GM21529 (cell line): ENCODE measurements around the gene BRD1.
"Not testable (repeated sequence)": the region's sequence is repeated elsewhere in the genome, so short reads cannot be mapped to it uniquely, and the experiment has no call there.

ENCODE experiments used
- ATAC-seq: cut with Tn5 transposase; IDR thresholded peaks from one replicate; pipeline ENCODE4 v1.9.1; 2021; ENCODE audit not compliant: unreplicated experiment

BRD1 gene

DNA sequence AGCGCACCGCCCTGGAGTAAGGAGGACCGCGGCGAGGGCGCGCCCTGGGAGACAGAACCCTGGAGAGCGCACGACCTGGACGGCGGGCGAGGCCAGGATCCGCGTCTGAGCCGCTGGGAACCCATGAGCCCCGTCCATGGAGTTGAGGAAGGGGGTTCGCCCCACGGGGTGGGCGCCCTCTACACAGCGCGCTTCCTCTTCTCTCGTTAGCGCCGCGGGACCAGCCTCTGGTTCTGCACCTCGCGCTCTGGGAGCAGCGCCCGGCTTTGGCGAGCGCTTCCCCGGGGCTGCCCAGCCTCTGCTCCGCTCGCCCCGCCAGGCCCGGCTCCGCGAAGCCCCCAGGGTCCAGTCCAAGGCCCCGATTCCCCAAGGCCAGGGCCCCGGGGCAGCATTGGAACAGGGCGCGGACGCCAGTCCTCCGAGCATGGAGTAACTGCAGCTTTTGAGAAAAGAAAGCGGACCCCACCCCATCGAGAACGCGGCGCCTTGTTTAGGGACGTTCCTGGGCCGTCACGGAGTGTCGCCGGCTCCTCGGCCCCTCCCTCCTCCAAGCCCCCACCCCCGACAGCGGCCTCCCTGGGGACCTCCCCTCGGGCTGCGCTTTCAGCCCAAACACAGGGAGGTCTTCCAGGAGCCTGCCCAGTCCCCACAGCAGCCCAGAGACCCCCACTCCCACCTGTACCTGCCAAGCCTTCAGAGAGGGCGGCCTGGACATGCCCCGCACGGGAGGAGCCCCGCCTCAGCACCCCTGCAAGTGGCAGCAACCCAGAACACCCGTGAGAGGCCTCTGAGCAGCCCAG lies 56.2 kb downstream of the BRD1 start:
- ATAC-seq: no peak

DNA sequence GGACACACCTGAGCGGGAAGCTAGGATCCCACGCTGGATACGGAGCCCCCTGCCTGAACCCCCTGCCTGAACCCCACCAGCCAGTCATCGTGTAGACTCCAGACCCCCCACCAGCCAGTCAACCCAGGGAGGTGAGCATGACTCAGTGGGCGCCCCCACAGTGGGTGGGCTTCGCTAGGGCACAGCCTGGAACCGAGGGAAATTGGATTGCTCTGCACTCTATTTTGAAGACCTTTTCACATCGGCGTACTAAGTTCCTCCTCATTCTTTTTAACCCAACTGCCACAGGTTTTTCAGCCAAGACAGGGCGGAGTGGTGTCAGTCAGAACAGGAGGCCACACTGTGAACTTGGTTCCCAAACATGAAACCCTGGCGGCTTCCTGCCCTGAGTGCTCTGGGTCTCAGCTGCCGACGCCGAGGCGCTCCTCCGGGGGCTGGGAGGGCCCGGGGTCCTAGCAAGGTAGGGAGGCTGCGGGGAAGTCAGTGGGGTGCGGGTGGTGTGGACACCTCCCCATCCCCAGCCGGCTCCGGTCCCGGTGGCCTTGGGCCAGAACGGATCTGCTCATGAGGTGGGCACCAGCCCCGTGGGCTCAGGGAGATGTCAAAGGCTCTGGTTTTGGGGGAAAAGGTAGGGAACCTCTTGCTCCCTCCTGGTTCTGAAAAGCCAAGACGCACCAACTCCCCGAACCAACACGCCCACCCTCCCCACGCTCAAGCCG lies 57.0 kb downstream of the BRD1 start:
- no peak for ATAC-seq

DNA sequence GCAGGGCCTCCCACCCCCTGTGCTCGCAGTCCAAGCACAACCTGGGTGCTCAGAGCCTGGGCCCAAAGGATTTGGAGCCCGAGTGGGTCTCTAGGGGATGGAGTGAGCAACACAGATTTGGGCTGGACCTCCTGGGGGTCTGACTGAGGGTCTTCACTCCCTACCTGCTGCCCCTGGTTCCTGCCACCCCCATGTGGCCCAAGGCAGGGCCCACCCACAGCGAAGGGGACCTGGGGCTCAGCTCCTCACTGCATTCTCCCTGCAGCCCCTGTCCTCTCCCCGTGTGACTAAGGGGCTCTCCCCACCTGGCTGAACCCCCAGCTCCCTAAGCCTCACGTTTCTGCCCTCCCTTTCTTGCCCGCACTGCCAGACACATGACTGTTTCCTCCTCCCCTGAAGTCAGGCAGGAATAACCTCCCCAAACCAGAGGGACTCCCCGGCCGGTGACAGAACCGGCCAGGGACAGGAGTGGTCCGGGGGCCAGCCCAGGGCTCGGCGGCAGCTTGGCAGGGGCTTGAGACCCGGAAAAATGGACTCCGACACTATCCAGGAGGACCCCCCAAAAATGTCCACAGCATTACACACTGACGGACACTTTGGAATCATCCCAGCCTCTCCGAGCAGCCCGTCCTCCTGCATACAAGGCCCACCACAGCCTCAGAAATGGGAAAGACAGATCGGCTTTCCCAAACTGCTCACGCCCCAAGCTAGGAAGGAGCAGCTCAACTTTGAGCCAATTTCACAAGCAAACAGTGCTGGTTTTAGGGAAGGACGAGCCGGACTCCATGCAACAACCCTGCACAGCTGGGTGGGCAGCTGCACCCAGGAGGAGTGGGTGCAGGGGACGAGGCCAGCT lies 57.8 kb downstream of the BRD1 start:
- no peak for ATAC-seq

- ATAC-seq: no peak
These were observed 58.6 kb downstream of the BRD1 start for GRCh38 chr22:49768951-49769690.

- no peak for ATAC-seq
These were observed 59.4 kb downstream of the BRD1 start for GRCh38 chr22:49768077-49768910.

DNA sequence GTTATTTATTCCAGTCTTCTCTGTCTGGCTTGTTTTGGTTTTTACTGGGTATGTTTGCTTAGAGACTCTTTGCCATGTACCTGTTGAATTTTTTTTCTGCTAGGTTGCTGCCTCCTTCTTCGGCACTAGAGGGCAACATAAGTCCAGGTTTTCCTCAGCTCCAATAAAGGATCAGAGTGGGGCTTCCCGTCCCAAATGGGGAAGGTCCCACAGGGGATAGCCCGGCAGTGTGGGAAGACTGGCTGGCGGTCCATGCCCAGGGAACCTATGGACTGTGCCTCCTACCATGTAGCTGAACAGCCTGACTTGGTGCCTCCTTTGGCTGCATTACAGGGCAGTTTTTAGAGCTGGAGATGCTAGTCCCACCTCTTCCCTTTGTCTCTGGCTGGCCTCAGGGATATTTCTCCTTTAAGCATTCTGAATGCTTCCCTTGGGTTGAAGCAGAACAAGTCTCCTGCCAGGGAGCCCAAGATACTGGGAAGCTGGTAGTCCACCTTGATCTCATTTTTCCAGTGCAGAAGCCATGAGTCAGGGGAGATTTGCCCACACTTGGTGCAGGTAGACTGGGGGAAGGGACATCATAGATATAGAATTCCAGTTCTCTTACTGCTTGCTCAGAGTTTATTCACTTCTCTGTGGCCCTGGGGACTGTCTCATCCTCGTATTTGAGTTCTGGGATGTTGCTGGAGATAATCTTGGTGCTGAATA lies 60.2 kb downstream of the BRD1 start:
- no peak for ATAC-seq

DNA sequence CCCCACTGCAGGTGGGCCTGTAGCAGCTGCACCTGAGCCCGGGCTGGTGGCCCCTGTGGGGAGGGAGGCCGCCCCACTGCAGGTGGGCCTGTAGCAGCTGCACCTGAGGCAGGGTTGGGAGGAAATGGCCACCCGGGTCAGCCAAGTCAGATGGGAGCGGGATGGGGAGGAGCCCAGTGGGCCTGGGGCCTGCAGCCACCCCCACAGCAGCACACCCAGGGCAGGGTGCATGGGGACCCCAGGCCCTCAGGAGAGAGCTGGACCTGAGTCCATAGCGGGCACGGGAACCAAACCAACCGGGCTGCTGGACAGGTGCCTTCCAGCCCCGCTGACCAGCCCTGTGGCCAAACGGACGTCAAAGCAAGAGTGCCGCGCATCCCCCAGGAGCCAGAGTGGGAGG lies 61.7 kb downstream of the BRD1 start:
- no peak for ATAC-seq

DNA sequence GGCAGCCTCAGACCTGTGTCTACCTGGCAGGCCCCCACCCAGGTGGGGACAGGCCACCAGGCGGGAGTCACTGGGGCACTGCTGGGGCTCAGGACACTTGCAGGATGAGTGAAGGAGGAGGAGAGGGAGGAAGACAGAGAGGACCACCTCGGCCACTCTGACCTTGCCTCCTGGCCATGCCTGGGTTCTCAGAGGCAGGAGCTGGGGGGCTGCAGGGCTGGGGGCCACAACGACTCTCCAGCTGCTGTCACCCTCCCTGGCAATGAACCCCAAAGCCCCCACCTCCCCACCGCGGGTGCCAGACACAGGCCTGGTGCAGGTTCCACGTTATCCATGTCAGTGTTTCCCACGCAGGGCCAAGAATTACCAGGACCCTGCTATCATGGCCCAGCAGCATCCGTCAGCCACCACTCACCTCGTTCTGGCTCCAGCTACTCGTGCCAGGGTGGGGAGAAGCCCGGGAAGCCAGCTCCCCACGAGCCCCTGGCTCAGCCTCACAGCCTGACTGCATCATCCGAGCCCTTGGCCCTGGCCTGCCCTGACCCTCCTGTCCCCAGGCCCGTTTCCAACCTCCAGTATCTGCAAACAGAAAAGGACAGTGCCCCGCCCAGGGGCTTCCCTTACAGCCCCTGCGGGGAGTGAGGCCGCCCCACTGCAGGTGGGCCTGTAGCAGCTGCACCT lies 62.4 kb downstream of the BRD1 start:
- no peak for ATAC-seq

- ATAC-seq: no peak
These were observed 63.5 kb downstream of the BRD1 start for GRCh38 chr22:49764127-49764581.

- no peak for ATAC-seq
These were observed 64.0 kb downstream of the BRD1 start for GRCh38 chr22:49763696-49764095.

DNA sequence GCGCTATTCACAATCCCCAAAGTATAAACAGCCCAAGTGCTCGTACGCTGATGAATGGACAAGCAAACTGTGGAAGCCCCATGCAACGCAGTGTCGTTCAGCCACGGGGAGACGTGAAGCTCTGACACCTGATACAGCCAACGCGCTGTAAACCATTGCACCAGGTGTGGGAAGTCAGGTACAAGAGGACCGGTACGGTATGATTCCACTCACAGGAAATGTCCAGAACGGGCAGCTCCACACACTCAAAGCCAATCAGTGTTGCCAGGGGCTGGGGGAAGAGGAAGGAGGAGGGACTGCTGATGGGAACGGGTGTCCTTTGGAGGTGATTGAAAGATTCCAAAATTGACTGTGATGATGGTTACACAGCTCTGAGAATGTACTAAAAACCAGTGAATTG lies 64.5 kb downstream of the BRD1 start:
- no peak for ATAC-seq

DNA sequence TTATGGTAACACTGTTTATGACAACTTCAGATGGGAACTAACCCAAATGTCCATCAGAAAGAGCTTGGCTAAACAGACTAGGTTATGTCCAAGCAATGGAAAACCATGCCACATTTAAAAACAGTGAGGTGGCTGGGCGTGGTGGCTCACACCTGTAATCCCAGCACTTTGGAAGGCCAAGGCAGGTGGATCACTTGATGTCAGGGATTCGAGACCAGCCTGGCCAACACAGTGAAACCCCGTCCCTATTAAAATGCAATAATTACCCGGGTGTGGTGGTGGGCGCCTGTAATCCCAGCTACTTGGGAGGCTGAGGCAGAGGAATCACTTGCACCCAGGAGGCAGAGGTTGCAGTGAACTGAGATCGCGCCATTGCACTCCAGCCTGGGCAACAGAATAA lies 65.1 kb downstream of the BRD1 start:
- not testable (repeated sequence) for ATAC-seq

DNA sequence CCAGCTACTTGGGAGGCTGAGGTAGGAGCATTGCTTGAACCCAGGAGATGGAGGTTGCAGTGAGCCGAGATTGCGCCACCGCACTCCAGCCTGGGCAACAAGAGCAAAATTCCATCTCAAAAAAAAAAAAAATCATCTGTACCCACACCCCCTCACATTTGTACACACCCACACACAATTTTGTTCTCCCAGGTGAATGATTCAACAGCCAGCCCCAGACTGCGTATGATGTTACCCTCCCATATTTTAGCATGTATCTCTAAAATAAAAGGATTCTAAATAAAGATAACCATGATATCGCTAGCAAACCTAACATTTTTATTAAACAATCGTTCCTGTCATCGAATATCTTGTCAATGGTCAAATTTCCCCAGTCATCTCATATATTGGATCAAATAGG lies 65.8 kb downstream of the BRD1 start:
- ATAC-seq: no peak

GRCh38 chr22:49760630-49761571 lies 66.8 kb downstream of the BRD1 start:
- peak; percentile 53 for ATAC-seq

DNA sequence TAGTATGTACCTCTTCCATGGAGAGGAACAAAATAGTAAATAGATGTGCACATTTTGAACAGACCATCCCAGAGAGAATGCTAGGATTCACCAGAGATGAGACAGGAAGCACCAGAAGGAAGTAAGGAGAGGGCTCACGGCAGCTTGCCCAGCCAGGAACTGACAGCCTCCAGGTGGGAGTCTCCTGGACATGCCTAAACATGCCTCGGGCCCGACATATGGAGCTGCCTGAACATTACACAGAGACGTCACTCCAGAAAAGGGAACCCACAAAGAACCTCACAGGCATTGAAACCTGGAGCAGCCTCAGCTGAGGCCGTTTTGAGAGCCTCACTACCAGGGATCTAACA lies 67.4 kb downstream of the BRD1 start:
- ATAC-seq: no peak

GRCh38 chr22:49756676-49757075 lies 71.0 kb downstream of the BRD1 start:
- ATAC-seq: no peak

DNA sequence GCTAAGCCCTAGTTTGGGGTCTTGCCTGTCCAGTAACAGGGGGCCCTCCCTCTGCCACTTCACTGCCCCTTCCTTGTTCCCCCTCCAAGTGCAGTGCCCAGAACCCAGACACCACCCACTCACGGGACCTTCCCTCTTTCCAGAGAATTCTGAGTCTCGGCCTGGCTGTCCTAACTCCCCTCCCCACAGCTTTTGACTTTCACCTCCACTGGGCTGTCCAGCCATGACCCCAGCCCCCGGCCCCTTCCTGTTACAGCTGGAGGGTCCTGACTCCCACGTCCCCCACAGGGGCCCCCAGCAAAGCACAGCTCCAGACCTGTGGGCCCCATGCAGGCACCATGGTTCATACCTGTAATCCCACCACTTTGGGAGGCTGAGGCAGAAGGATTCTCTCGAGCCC lies 71.5 kb downstream of the BRD1 start:
- ATAC-seq: no peak

GRCh38 chr22:49755631-49756001 lies 72.1 kb downstream of the BRD1 start:
- no peak for ATAC-seq
